ENCODE results near the gene SLC39A2. TPM values are rescaled to one million over a fixed set of nuclear protein-coding genes. Genes with fewer than 3 reads are reported as not detected.
A peak's percentile ranks its signal among the peaks of the same experiment; 100 is the strongest.
"Not testable (repeated sequence)": the region's sequence is repeated elsewhere in the genome, so short reads cannot be mapped to it uniquely, and the experiment has no call there.

Gene SLC39A2
- total and polyA plus RNA-seq, 4 experiments from 2014 or later: 0.67 TPM; not detected in 3

GRCh38 chr14:21009721-21010120, 10.6 kb downstream of the SLC39A2 start:
- H3K27ac ChIP-seq (ENCODE audit: low read depth, low read length); H3K36me3 Mint-ChIP-seq; H3K4me3 Mint-ChIP-seq; DNase-seq; H3K27me3 ChIP-seq (ENCODE audit: insufficient read depth, low read length); POLR2A ChIA-PET (ENCODE audit: partially characterized antibody); H3K36me3 ChIP-seq (ENCODE audit: insufficient read depth, low read length); H3K27ac Mint-ChIP-seq; H3K9me3 Mint-ChIP-seq; H3K9me3 ChIP-seq (ENCODE audit: control insufficient read depth in 1 of 2, low read length in 2 of 2); H3K4me3 ChIP-seq (ENCODE audit: low read length in 2 of 2); H3K27me3 Mint-ChIP-seq; intact Hi-C loops (cut with micrococcal nuclease); H3K4me1 ChIP-seq (ENCODE audit: insufficient read depth, low read length); H3K4me1 Mint-ChIP-seq: not testable (repeated sequence)
- CTCF ChIA-PET (ENCODE audit: partially characterized antibody): interaction anchor here (14.6 to 15.6 kb wide), 2 partner anchors 32 to 96 kb away, joined by 349 to 399 read pairs; partner anchors contain the start of genes RNASE7 and TMEM253

GRCh38 chr14:21011136-21011535, 12.0 kb downstream of the SLC39A2 start:
- no peaks in the 10 kb centered on the region for H3K4me1 ChIP-seq (ENCODE audit: insufficient read depth, low read length)
- POLR2A ChIA-PET (ENCODE audit: partially characterized antibody): no interaction called here
- Mint-ChIP-seq H3K4me3 (no peak overlapping the region), H3K27ac (no peak overlapping the region), H3K36me3 (no peaks in the 10 kb centered on the region), H3K9me3 (no peaks in the 10 kb centered on the region), H3K4me1 (no peaks in the 10 kb centered on the region), H3K27me3 (peaks cover 7 to 9% of the 10 kb centered on the region in 2 donors)
- no peak overlapping the region for H3K27ac ChIP-seq (ENCODE audit: low read depth, low read length)
- H3K9me3 ChIP-seq (ENCODE audit: control insufficient read depth in 1 of 2, low read length in 2 of 2): no peaks in the 10 kb centered on the region
- H3K27me3 ChIP-seq (ENCODE audit: insufficient read depth, low read length): peaks cover 5% of the 10 kb centered on the region
- H3K36me3 ChIP-seq (ENCODE audit: insufficient read depth, low read length): no peaks in the 10 kb centered on the region
- DNase-seq: no peak
- CTCF ChIA-PET (ENCODE audit: partially characterized antibody): interaction anchor here (2.7 to 15.6 kb wide), 6 partner anchors 13 to 95 kb away, joined by 17 to 399 read pairs (median 182); partner anchors contain the start of genes RNASE13, RNASE7, SLC39A2 and TMEM253
- no peak overlapping the region for H3K4me3 ChIP-seq (ENCODE audit: low read length in 2 of 2)
- intact Hi-C loops (cut with micrococcal nuclease): no loop called here

- H3K4me3 ChIP-seq (ENCODE audit: low read length in 2 of 2): no peak overlapping the region
- peaks cover 5% of the 10 kb centered on the region for H3K27me3 ChIP-seq (ENCODE audit: insufficient read depth, low read length)
- H3K36me3 ChIP-seq (ENCODE audit: insufficient read depth, low read length): no peaks in the 10 kb centered on the region
- no peaks in the 10 kb centered on the region for H3K9me3 Mint-ChIP-seq
- peak; percentile 69 to 81 (median 76) for DNase-seq
- peaks cover 7 to 9% of the 10 kb centered on the region in 2 donors for H3K27me3 Mint-ChIP-seq
- no peaks in the 10 kb centered on the region for H3K9me3 ChIP-seq (ENCODE audit: control insufficient read depth in 1 of 2, low read length in 2 of 2)
- H3K36me3 Mint-ChIP-seq: peaks cover 21 to 29% of the 10 kb centered on the region in 2 donors
- no peak overlapping the region for H3K4me3 Mint-ChIP-seq
- intact Hi-C loops (cut with micrococcal nuclease): loop anchor here (1.0 kb wide), 5 partner anchors 26 to 122 kb away; no protein-coding TSS in a partner anchor
- CTCF ChIA-PET (ENCODE audit: partially characterized antibody): interaction anchor here (0.6 to 15.6 kb wide), 36 partner anchors 9 to 553 kb away, joined by 3 to 399 read pairs (median 10); partner anchors contain the start of genes ARHGEF40, METTL17, NDRG2 and RNASE13
- no peaks in the 10 kb centered on the region for H3K4me1 ChIP-seq (ENCODE audit: insufficient read depth, low read length)
- no peaks in the 10 kb centered on the region for H3K4me1 Mint-ChIP-seq
- peak overlapping the region in 2 of 7 donors; percentile 63 to 72 for H3K27ac Mint-ChIP-seq
- POLR2A ChIA-PET (ENCODE audit: partially characterized antibody): interaction anchor here (0.6 to 5.4 kb wide), 12 partner anchors 9 to 89 kb away, joined by 3 to 52 read pairs (median 7); partner anchors contain the start of gene NDRG2
- H3K27ac ChIP-seq (ENCODE audit: low read depth, low read length): no peak overlapping the region
Observed at GRCh38 chr14:21014761-21015190, 15.7 kb downstream of the SLC39A2 start.

GRCh38 chr14:21015312-21015711, 16.2 kb downstream of the SLC39A2 start:
- no peaks in the 10 kb centered on the region for H3K9me3 ChIP-seq (ENCODE audit: control insufficient read depth in 1 of 2, low read length in 2 of 2)
- H3K27ac ChIP-seq (ENCODE audit: low read depth, low read length): no peak overlapping the region

GRCh38 chr14:21016413-21017190, 17.5 kb downstream of the SLC39A2 start:
- Histone ChIP-seq H3K27ac (ENCODE audit: low read depth, low read length) (no peak overlapping the region), H3K4me3 (ENCODE audit: low read length in 2 of 2) (no peak overlapping the region), H3K9me3 (ENCODE audit: control insufficient read depth in 1 of 2, low read length in 2 of 2) (no peaks in the 10 kb centered on the region), H3K4me1 (ENCODE audit: insufficient read depth, low read length) (no peaks in the 10 kb centered on the region), H3K27me3 (ENCODE audit: insufficient read depth, low read length) (peaks cover 3% of the 10 kb centered on the region), H3K36me3 (ENCODE audit: insufficient read depth, low read length) (no peaks in the 10 kb centered on the region)
- intact Hi-C loops (cut with micrococcal nuclease): no loop called here
- peaks cover 34 to 38% of the 10 kb centered on the region in 2 donors for H3K36me3 Mint-ChIP-seq
- peaks cover 5 to 9% of the 10 kb centered on the region in 2 donors for H3K27me3 Mint-ChIP-seq
- DNase-seq: no peak
- peak overlapping the region in 2 of 7 donors; percentile 4 to 18 for H3K27ac Mint-ChIP-seq
- CTCF ChIA-PET (ENCODE audit: partially characterized antibody): interaction anchor here (0.9 to 15.6 kb wide), 13 partner anchors 13 to 89 kb away, joined by 3 to 399 read pairs (median 44); partner anchors contain the start of genes RNASE13, RNASE7, SLC39A2 and TMEM253
- H3K4me1 Mint-ChIP-seq: no peaks in the 10 kb centered on the region
- POLR2A ChIA-PET (ENCODE audit: partially characterized antibody): interaction anchor here (2.2 to 5.4 kb wide), 4 partner anchors 23 to 87 kb away, joined by 11 to 52 read pairs (median 18); no protein-coding TSS in a partner anchor
- no peaks in the 10 kb centered on the region for H3K9me3 Mint-ChIP-seq
- no peak overlapping the region for H3K4me3 Mint-ChIP-seq

More at GRCh38 chr14:21015312-21015711, 16.2 kb downstream of the SLC39A2 start:
- Histone ChIP-seq H3K4me3 (ENCODE audit: low read length in 2 of 2) (no peak overlapping the region), H3K36me3 (ENCODE audit: insufficient read depth, low read length) (no peaks in the 10 kb centered on the region), H3K4me1 (ENCODE audit: insufficient read depth, low read length) (no peaks in the 10 kb centered on the region), H3K27me3 (ENCODE audit: insufficient read depth, low read length) (peaks cover 5% of the 10 kb centered on the region)
- ChIA-PET POLR2A (ENCODE audit: partially characterized antibody) (interaction anchor here (0.6 to 5.4 kb wide), 12 partner anchors 9 to 89 kb away, joined by 3 to 52 read pairs (median 7); partner anchors contain the start of gene NDRG2), CTCF (ENCODE audit: partially characterized antibody) (interaction anchor here (0.6 to 15.6 kb wide), 33 partner anchors 9 to 553 kb away, joined by 3 to 399 read pairs (median 10); partner anchors contain the start of genes ARHGEF40, METTL17, NDRG2 and RNASE13)
- no peak overlapping the region for H3K27ac Mint-ChIP-seq
- H3K36me3 Mint-ChIP-seq: peaks cover 22 to 29% of the 10 kb centered on the region in 2 donors
- DNase-seq: no peak
- H3K4me1 Mint-ChIP-seq: no peaks in the 10 kb centered on the region
- H3K9me3 Mint-ChIP-seq: no peaks in the 10 kb centered on the region
- peaks cover 7 to 9% of the 10 kb centered on the region in 2 donors for H3K27me3 Mint-ChIP-seq
- H3K4me3 Mint-ChIP-seq: no peak overlapping the region
- intact Hi-C loops (cut with micrococcal nuclease): no loop called here

GRCh38 chr14:21017528-21018245, 18.6 kb downstream of the SLC39A2 start:
- Histone ChIP-seq H3K27me3 (ENCODE audit: insufficient read depth, low read length) (no peaks in the 10 kb centered on the region), H3K9me3 (ENCODE audit: control insufficient read depth in 1 of 2, low read length in 2 of 2) (no peaks in the 10 kb centered on the region), H3K27ac (ENCODE audit: low read depth, low read length) (no peak overlapping the region), H3K36me3 (ENCODE audit: insufficient read depth, low read length) (no peaks in the 10 kb centered on the region), H3K4me3 (ENCODE audit: low read length in 2 of 2) (no peak overlapping the region), H3K4me1 (ENCODE audit: insufficient read depth, low read length) (peaks cover under 1% of the 10 kb centered on the region)
- peaks cover 39% of the 10 kb centered on the region in 2 donors for H3K36me3 Mint-ChIP-seq
- intact Hi-C loops (cut with micrococcal nuclease): no loop called here
- DNase-seq: no peak
- H3K4me1 Mint-ChIP-seq: peaks cover 3 to 8% (median 5%) of the 10 kb centered on the region in 4 donors
- no peak overlapping the region for H3K4me3 Mint-ChIP-seq
- no peaks in the 10 kb centered on the region for H3K9me3 Mint-ChIP-seq
- CTCF ChIA-PET (ENCODE audit: partially characterized antibody): interaction anchor here (0.6 to 15.6 kb wide), 9 partner anchors 14 to 88 kb away, joined by 3 to 399 read pairs (median 5); partner anchors contain the start of genes RNASE13, RNASE7, TMEM253 and TPPP2
- H3K27ac Mint-ChIP-seq: no peak overlapping the region
- peaks cover under 1 to 5% of the 10 kb centered on the region in 2 donors for H3K27me3 Mint-ChIP-seq
- POLR2A ChIA-PET (ENCODE audit: partially characterized antibody): interaction anchor here (5.4 kb wide), 1 partner anchor 86 kb away, joined by 52 read pairs; no protein-coding TSS in a partner anchor
